K562 (cell line): ENCODE results near the gene SUB1. TPM values are rescaled to one million over a fixed set of nuclear protein-coding genes. Genes with fewer than 3 reads are reported as not detected.

Source experiments
- ATAC-seq: fragments of 200-7000 bp; cut with Tn5 transposase; 3 replicates; pipeline ENCODE4 v1.9.1; 2020; ENCODE audit warnings: moderate library complexity
- BruUV-seq: library from RNA; stranded (reverse); fragments of 400-500 nt; replicated peaks from 2 replicates; lab custom pipeline; 2021; lab: Mats Ljungman, UMichigan
- CTCF ChIA-PET: fragments of 300-600 bp; formaldehyde crosslinking; extraction: SDS; loops from one replicate; lab custom pipeline; 2021; ENCODE audit warnings: low intra/inter-chr PET ratio; lab: Yijun Ruan, JAX
- POLR2A ChIA-PET: fragments of 300-600, 350-650 bp; sonication (Branson Sonifier 250); formaldehyde crosslinking; extraction: SDS; loops from one replicate; lab custom pipeline; 2021; ENCODE audit warnings: antibody characterized with exemption, inconsistent platforms; lab: Yijun Ruan, JAX
- DNase-seq, 4 experiments: peaks; one replicate each; pipeline versions ENCODE4 v3.0.0 to v3.0.0-alpha.2; 2011 to 2018; ENCODE audit warnings: low spot score in 3 of 4, mixed read lengths in 3 of 4; ENCODE audit errors: extremely low read depth in 1 of 4
- FAIRE-seq: peaks from 2 replicates; lab custom pipeline; 2011; peaks lifted over from hg19 to GRCh38; lab: Jason Lieb, UNC
- H2AFZ ChIP-seq: 2 replicates; pipeline ENCODE4 v1.6.0; 2011; ENCODE audit warnings: low read depth, low read length, control low read depth, inconsistent platforms
- H3K27ac ChIP-seq: fragments of 200-600 bp; 3 replicates; pipeline ENCODE4 v1.8.0; 2011; ENCODE audit warnings: low read depth, mild to moderate bottlenecking, control low read depth, inconsistent platforms, low read length, moderate library complexity, mixed read lengths; ENCODE audit errors: extremely low read depth
- H3K27me3 ChIP-seq, 2 experiments: fragments of 300-600 bp in 1 of 2; 2 replicates in 1 of 2; 3 replicates in 1 of 2; pipeline versions ENCODE4 v1.6.0 to v1.8.0; 2011; ENCODE audit warnings: inconsistent platforms in 2 of 2, low read length in 2 of 2, mild to moderate bottlenecking in 1 of 2, mixed read lengths in 1 of 2, moderate library complexity in 1 of 2; ENCODE audit not compliant: control insufficient read depth in 2 of 2, insufficient read depth in 2 of 2
- H3K36me3 ChIP-seq: fragments of 300-600 bp; 3 replicates; pipeline ENCODE4 v1.8.0; 2011; ENCODE audit warnings: mild to moderate bottlenecking, low read length, inconsistent platforms; ENCODE audit not compliant: control insufficient read depth, insufficient read depth
- H3K4me1 ChIP-seq, 2 experiments: fragments of 200-600 bp in 1 of 2; replicated peaks in 1 of 2; 2 replicates in 1 of 2; 3 replicates in 1 of 2; pipeline versions ENCODE4 v1.5.1 to v1.8.0; 2011; ENCODE audit warnings: inconsistent platforms in 2 of 2, low read length in 2 of 2, mild to moderate bottlenecking in 1 of 2, mixed read lengths in 1 of 2, moderate library complexity in 1 of 2; ENCODE audit not compliant: control insufficient read depth in 2 of 2, insufficient read depth in 2 of 2
- H3K4me2 ChIP-seq: 2 replicates; pipeline ENCODE4 v1.6.1; 2011; ENCODE audit warnings: low read length, control low read depth, inconsistent platforms, mixed read lengths; ENCODE audit not compliant: insufficient read depth
- H3K4me3 ChIP-seq: fragments of 200-600 bp; sonication (generic), shearing (Covaris generic); 2 replicates; pipeline ENCODE4 v1.5.1; 2016; ENCODE audit warnings: control low read depth, inconsistent platforms
- H3K79me2 ChIP-seq: fragments of 200-600 bp; 3 replicates; pipeline ENCODE4 v1.8.0; 2011; ENCODE audit warnings: low read length, inconsistent platforms; ENCODE audit not compliant: control insufficient read depth, insufficient read depth
- H3K9ac ChIP-seq, 2 experiments: 2 replicates each; pipeline versions ENCODE4 v1.6.0 to v1.6.1; 2011; ENCODE audit warnings: low read depth in 2 of 2, low read length in 2 of 2, control low read depth in 1 of 2, inconsistent platforms in 1 of 2, mild to moderate bottlenecking in 1 of 2, mixed read lengths in 1 of 2; ENCODE audit not compliant: insufficient read depth in 1 of 2
- H3K9me1 ChIP-seq: one replicate; pipeline ENCODE4 v1.6.0; 2011; ENCODE audit warnings: inconsistent platforms, mild to moderate bottlenecking, low read length, moderate library complexity; ENCODE audit not compliant: control insufficient read depth, insufficient read depth
- H3K9me3 ChIP-seq: replicated peaks from 2 replicates; pipeline ENCODE4 v1.5.1; 2011; ENCODE audit warnings: low read depth, low read length, inconsistent platforms; ENCODE audit not compliant: control insufficient read depth, insufficient read depth
- H4K20me1 ChIP-seq: replicated peaks from 2 replicates; pipeline ENCODE4 v1.6.1; 2011; ENCODE audit warnings: low read length, inconsistent platforms, mixed read lengths; ENCODE audit not compliant: control insufficient read depth, insufficient read depth
- TFE3 ChIP-seq: fragments of 450-650 bp; formaldehyde crosslinking; IDR thresholded peaks from 2 replicates; pipeline ENCODE4 v1.4.0; 2020; ENCODE audit warnings: mild to moderate bottlenecking, mixed read lengths
- ZBTB43 ChIP-seq: sonication (generic); formaldehyde crosslinking; IDR thresholded peaks from 2 replicates; pipeline ENCODE4 v1.8.0; 2023; ENCODE audit warnings: mild to moderate bottlenecking, missing genetic modification reagents
- WGBS: fragments of 100-300 bp; shearing (Covaris generic); methylation state at CpG from one replicate; pipeline ENCODE4 v1.1.6; 2016; ENCODE audit warnings: low coverage, mixed read lengths; ENCODE audit not compliant: insufficient coverage; ENCODE audit errors: missing lambda C conversion rate; 5-methylcytosine and 5-hydroxymethylcytosine counted together
- in situ Hi-C: fragments of 300-500 bp; cut with MboI; formaldehyde crosslinking; loops from 4 replicates; pipeline ENCODE4 v1.15.0; 2018; ENCODE audit warnings: inconsistent platforms, mixed read lengths
- intact Hi-C: fragments of 100-400 bp; cut with micrococcal nuclease; formaldehyde crosslinking; loops from 2 replicates; pipeline ENCODE4 v1.14.2; 2022
- polyA plus RNA-seq, 8 experiments: library from polyadenylated mRNA; depleted of rRNA in 4 of 8; stranded (reverse) in 5 of 8; unstranded in 3 of 8; fragments of >200 nt; fragmentation: Nextera tagmentation in 2 of 8; fragmentation: Illumina TruSeq in 1 of 8; extraction: Ambion mirVana in 2 of 8; extraction: Trizol in 1 of 8; gene quantifications; 2 replicates each; pipeline versions ENCODE4 v1.2.1 to v1.2.3, GENCODE V29; 2011 to 2014; ENCODE audit warnings: inconsistent platforms in 1 of 8, missing spikeins in 1 of 8
- total RNA-seq, 7 experiments: library from RNA; depleted of rRNA in 6 of 7; stranded (reverse); fragments of >200 nt in 6 of 7; fragmentation: Illumina TruSeq in 2 of 7; extraction: Trizol in 2 of 7; gene quantifications; 2 replicates each; pipeline versions ENCODE4 v1.2.1 to v1.2.3, GENCODE V29; 2011 to 2021; ENCODE audit warnings: low replicate concordance in 1 of 7

The SUB1 gene
- total and polyA plus RNA-seq, 9 of the 15 experiments (the other 6 are each of a cell fraction or from before 2014, with no cell fraction given) = 336 to 1,031 (median 700) TPM

- TF ChIP-seq ZBTB43 (no peak), TFE3 (peak; percentile 81)
- TF ChIP-seq, all 486 proteins: peak for 1
- DNase-seq (no peak), ATAC-seq (no peak), FAIRE-seq (no peak)
- no peak overlapping the region for H3K4me2 ChIP-seq
- no peaks in the 10 kb centered on the region for H3K4me1 ChIP-seq
- H4K20me1 ChIP-seq = no peaks in the 10 kb centered on the region
- ChIA-PET POLR2A (no interaction called here), CTCF (no interaction called here)
- H3K4me3 ChIP-seq = no peak overlapping the region
- in situ Hi-C loops (no loop called here), intact Hi-C loops (no loop called here)
- H3K79me2 ChIP-seq = no peaks in the 10 kb centered on the region
- no peaks in the 10 kb centered on the region for H3K36me3 ChIP-seq
- no peaks in the 10 kb centered on the region for H3K9me3 ChIP-seq
- H3K9ac ChIP-seq = no peak overlapping the region
- BruUV-seq = no TSS peak
- WGBS = 4% methylated on average over 2 of the region's 2 CpGs
- H2AFZ ChIP-seq = no peak overlapping the region
- no peaks in the 10 kb centered on the region for H3K9me1 ChIP-seq
- H3K27me3 ChIP-seq = peaks cover 4 to 22% of the 10 kb centered on the region in 2 experiments; a peak in 3 of 5 replicates
- no peak overlapping the region for H3K27ac ChIP-seq
Measured at GRCh38 chr5:32642276-32643002, 57.1 kb downstream of the SUB1 start.
